SK-N-SH (cell line): ENCODE data around the gene MANSC4. TPM values are rescaled to one million over a fixed set of nuclear protein-coding genes. Genes with fewer than 3 reads are reported as not detected.

Experiments used
- CTCF ChIA-PET: fragments of 300-600, 350-600 bp; formaldehyde crosslinking; extraction: SDS; loops from one replicate; lab custom pipeline; 2021; lab: Yijun Ruan, JAX
- POLR2A ChIA-PET: fragments of 350-600 bp; sonication (Branson Sonifier 250); formaldehyde crosslinking; extraction: SDS; loops from one replicate; lab custom pipeline; 2020; ENCODE audit warnings: antibody characterized with exemption, inconsistent platforms; lab: Yijun Ruan, JAX
- DNase-seq: peaks from one replicate; pipeline ENCODE4 v3.0.0; 2012
- H2AFZ ChIP-seq: fragments of 200-600 bp; sonication (generic); 2 replicates; pipeline ENCODE4 v1.8.1; 2016; ENCODE audit warnings: antibody characterized with exemption, mild to moderate bottlenecking, low read depth
- H3F3A ChIP-seq: fragments of 200-600 bp; sonication (generic); replicated peaks from 2 replicates; pipeline ENCODE3; 2016; ENCODE audit warnings: antibody characterized with exemption, mild to moderate bottlenecking; ENCODE audit not compliant: insufficient read depth
- H3K27ac ChIP-seq, 2 experiments: fragments of 200-500 bp in 1 of 2; fragments of 200-600 bp in 1 of 2; sonication (Bioruptor generic) in 1 of 2; sonication (generic), shearing (Covaris generic) in 1 of 2; 2 replicates each; pipeline versions ENCODE4 v1.5.1 to v1.6.1; 2014 to 2016; ENCODE audit warnings: low read depth in 2 of 2, inconsistent platforms in 1 of 2, low read length in 1 of 2, mild to moderate bottlenecking in 1 of 2, mixed read lengths in 1 of 2
- H3K27me3 ChIP-seq: fragments of 200-600 bp; sonication (generic), shearing (Covaris generic); 2 replicates; pipeline ENCODE4 v1.6.1; 2016; ENCODE audit warnings: mixed run types; ENCODE audit not compliant: insufficient read depth
- H3K36me3 ChIP-seq, 2 experiments: fragments of 200-500 bp in 1 of 2; fragments of 200-600 bp in 1 of 2; sonication (Bioruptor generic) in 1 of 2; sonication (generic) in 1 of 2; replicated peaks in 1 of 2; 2 replicates each; pipeline versions ENCODE3 to v1.5.1; 2014 to 2016; ENCODE audit warnings: low read length in 1 of 2, mild to moderate bottlenecking in 1 of 2; ENCODE audit not compliant: insufficient read depth in 2 of 2, control insufficient read depth in 1 of 2
- H3K4me1 ChIP-seq, 2 experiments: fragments of 200-500 bp in 1 of 2; fragments of 200-600 bp in 1 of 2; sonication (Bioruptor generic) in 1 of 2; sonication (generic), shearing (Covaris generic) in 1 of 2; 2 replicates each; pipeline versions ENCODE4 v1.5.1 to v1.6.1; 2014 to 2016; ENCODE audit warnings: low read depth in 1 of 2, low read length in 1 of 2, mixed run types in 1 of 2; ENCODE audit not compliant: insufficient read depth in 2 of 2, control insufficient read depth in 1 of 2
- H3K4me2 ChIP-seq: fragments of 200-600 bp; sonication (generic), shearing (Covaris generic); 2 replicates; pipeline ENCODE4 v1.6.1; 2017; ENCODE audit warnings: mixed run types
- H3K4me3 ChIP-seq, 2 experiments: fragments of 200-500 bp in 1 of 2; fragments of 200-600 bp in 1 of 2; sonication (Bioruptor generic) in 1 of 2; sonication (generic), shearing (Covaris generic) in 1 of 2; 2 replicates each; pipeline versions ENCODE4 v1.5.1 to v1.8.1; 2014 to 2016; ENCODE audit warnings: low read depth in 2 of 2, inconsistent platforms in 1 of 2, low read length in 1 of 2, mild to moderate bottlenecking in 1 of 2, mixed read lengths in 1 of 2, moderate library complexity in 1 of 2
- H3K79me2 ChIP-seq: fragments of 200-600 bp; sonication (generic); 2 replicates; pipeline ENCODE4 v1.8.1; 2017; ENCODE audit warnings: mild to moderate bottlenecking; ENCODE audit not compliant: insufficient read depth
- H3K9ac ChIP-seq: fragments of 200-600 bp; sonication (generic); 2 replicates; pipeline ENCODE4 v1.6.1; 2017; ENCODE audit warnings: mixed run types
- H3K9me2 ChIP-seq: fragments of 200-600 bp; sonication (generic); 2 replicates; pipeline ENCODE4 v1.6.1; 2017; ENCODE audit warnings: mixed run types
- H3K9me3 ChIP-seq: fragments of 200-600 bp; sonication (generic); 2 replicates; pipeline ENCODE4 v1.6.1; 2017; ENCODE audit warnings: mixed run types, mild to moderate bottlenecking, moderate library complexity
- H4K20me1 ChIP-seq: fragments of 200-600 bp; sonication (generic); 2 replicates; pipeline ENCODE4 v1.6.1; 2017; ENCODE audit warnings: mild to moderate bottlenecking, mixed run types; ENCODE audit not compliant: insufficient read depth
- ELF1 ChIP-seq: IDR thresholded peaks from 2 replicates; pipeline ENCODE4 v1.4.0; 2012
- EZH2phosphoT487 ChIP-seq: fragments of 200-600 bp; sonication (generic); IDR thresholded peaks from 2 replicates; pipeline ENCODE4 v1.6.1; 2017; ENCODE audit warnings: low read depth, mixed run types, mild to moderate bottlenecking, antibody characterized with exemption, moderate library complexity, borderline replicate concordance
- GABPA ChIP-seq: IDR thresholded peaks from 2 replicates; pipeline ENCODE4 v1.4.0; 2012; ENCODE audit warnings: low read depth, mild to moderate bottlenecking
- MXI1 ChIP-seq: IDR thresholded peaks from 2 replicates; pipeline ENCODE4 v1.6.1; 2012; ENCODE audit warnings: mild to moderate bottlenecking, low read depth, low read length, improper control_type of control experiment
- NFIC ChIP-seq: IDR thresholded peaks from 2 replicates; pipeline ENCODE4 v1.4.0; 2012; ENCODE audit warnings: borderline replicate concordance
- NRF1 ChIP-seq: IDR thresholded peaks from 2 replicates; pipeline ENCODE4 v1.6.1; 2012; ENCODE audit warnings: low read depth, mild to moderate bottlenecking, low read length
- RCOR1 ChIP-seq: fragments of 150-350 bp; IDR thresholded peaks from 2 replicates; pipeline ENCODE4 v1.6.1; 2017; ENCODE audit warnings: antibody characterized with exemption, low read length
- RFX5 ChIP-seq: IDR thresholded peaks from 2 replicates; pipeline ENCODE4 v1.6.1; 2012; ENCODE audit warnings: mild to moderate bottlenecking, improper control_type of control experiment, low read length
- TCF12 ChIP-seq: IDR thresholded peaks from 2 replicates; pipeline ENCODE4 v1.4.0; 2012
- YY1 ChIP-seq: IDR thresholded peaks from 2 replicates; pipeline ENCODE4 v1.4.0; 2012; ENCODE audit warnings: low read depth, mild to moderate bottlenecking
- WGBS: methylation state at CpG from one replicate; pipeline ENCODE4 v1.1.6; 2017; ENCODE audit warnings: low lambda C conversion rate; 5-methylcytosine and 5-hydroxymethylcytosine counted together
- polyA plus RNA-seq, 3 experiments: library from polyadenylated mRNA; depleted of rRNA; stranded (reverse); fragments of >200 nt; gene quantifications; 2 replicates each; pipeline ENCODE4 v1.2.3, GENCODE V29; 2012
- TF ChIP-seq, protein P1 (sequence below): IDR thresholded peaks from 2 replicates; pipeline ENCODE4 v1.4.0; 2012; ENCODE audit warnings: low read depth
- TF ChIP-seq, protein P2 (sequence below): IDR thresholded peaks from 2 replicates; pipeline ENCODE4 v1.4.0; 2012; ENCODE audit warnings: low read depth, borderline replicate concordance
- TF ChIP-seq, protein P3 (sequence below): fragments of 150-350 bp; IDR thresholded peaks from 2 replicates; pipeline ENCODE4 v1.6.1; 2016; ENCODE audit warnings: mild to moderate bottlenecking, low read depth, low read length

MANSC4 gene
- polyA plus RNA-seq, 1 of the 3 experiments (the other 2 are of a cell fraction): not detected

- Histone ChIP-seq H3K9me3 (no peaks in the 10 kb centered on the region), H3K4me3 (no peak overlapping the region), H3K79me2 (no peaks in the 10 kb centered on the region), H3K27ac (peak overlapping the region in 1 of 2 experiments; percentile 41; a peak in 2 of 4 replicates), H3K36me3 (no peaks in the 10 kb centered on the region), H2AFZ (peak overlapping the region; percentile 81; the same call in 1 of the 2 replicates), H3K9ac (no peak overlapping the region), H3K9me2 (no peaks in the 10 kb centered on the region), H3F3A (peaks cover 16% of the 10 kb centered on the region), H3K4me1 (peaks cover 0 to 22% of the 10 kb centered on the region in 2 experiments; a peak in 2 of 4 replicates), H3K4me2 (no peak overlapping the region), H3K27me3 (no peaks in the 10 kb centered on the region), H4K20me1 (no peaks in the 10 kb centered on the region)
- 89% methylated on average over 3 of the region's 3 CpGs for WGBS
- ChIA-PET POLR2A (no interaction called here), CTCF (interaction anchor here (3.1 kb wide), 1 partner anchor 8 kb away, joined by 10 read pairs; the partner anchor contains the start of genes KLHL42 and MANSC4)
- no peak for TF ChIP-seq NFIC
- no peak for TF ChIP-seq NRF1
- TF ChIP-seq, protein P1, sequence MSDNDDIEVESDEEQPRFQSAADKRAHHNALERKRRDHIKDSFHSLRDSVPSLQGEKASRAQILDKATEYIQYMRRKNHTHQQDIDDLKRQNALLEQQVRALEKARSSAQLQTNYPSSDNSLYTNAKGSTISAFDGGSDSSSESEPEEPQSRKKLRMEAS: no peak
- TF ChIP-seq, protein P2, sequence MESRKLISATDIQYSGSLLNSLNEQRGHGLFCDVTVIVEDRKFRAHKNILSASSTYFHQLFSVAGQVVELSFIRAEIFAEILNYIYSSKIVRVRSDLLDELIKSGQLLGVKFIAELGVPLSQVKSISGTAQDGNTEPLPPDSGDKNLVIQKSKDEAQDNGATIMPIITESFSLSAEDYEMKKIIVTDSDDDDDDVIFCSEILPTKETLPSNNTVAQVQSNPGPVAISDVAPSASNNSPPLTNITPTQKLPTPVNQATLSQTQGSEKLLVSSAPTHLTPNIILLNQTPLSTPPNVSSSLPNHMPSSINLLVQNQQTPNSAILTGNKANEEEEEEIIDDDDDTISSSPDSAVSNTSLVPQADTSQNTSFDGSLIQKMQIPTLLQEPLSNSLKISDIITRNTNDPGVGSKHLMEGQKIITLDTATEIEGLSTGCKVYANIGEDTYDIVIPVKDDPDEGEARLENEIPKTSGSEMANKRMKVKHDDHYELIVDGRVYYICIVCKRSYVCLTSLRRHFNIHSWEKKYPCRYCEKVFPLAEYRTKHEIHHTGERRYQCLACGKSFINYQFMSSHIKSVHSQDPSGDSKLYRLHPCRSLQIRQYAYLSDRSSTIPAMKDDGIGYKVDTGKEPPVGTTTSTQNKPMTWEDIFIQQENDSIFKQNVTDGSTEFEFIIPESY: no peak
- TF ChIP-seq GABPA: no peak
- no peak for TF ChIP-seq TCF12
- no peak for TF ChIP-seq YY1
- TF ChIP-seq MXI1: no peak
- TF ChIP-seq, protein P3, sequence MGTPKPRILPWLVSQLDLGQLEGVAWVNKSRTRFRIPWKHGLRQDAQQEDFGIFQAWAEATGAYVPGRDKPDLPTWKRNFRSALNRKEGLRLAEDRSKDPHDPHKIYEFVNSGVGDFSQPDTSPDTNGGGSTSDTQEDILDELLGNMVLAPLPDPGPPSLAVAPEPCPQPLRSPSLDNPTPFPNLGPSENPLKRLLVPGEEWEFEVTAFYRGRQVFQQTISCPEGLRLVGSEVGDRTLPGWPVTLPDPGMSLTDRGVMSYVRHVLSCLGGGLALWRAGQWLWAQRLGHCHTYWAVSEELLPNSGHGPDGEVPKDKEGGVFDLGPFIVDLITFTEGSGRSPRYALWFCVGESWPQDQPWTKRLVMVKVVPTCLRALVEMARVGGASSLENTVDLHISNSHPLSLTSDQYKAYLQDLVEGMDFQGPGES: no peak
- TF ChIP-seq EZH2phosphoT487: no peak
- no peak for TF ChIP-seq RCOR1
- no peak for DNase-seq
Measured at GRCh38 chr12:27771481-27772327, 8.3 kb downstream of the MANSC4 start.

DNA sequence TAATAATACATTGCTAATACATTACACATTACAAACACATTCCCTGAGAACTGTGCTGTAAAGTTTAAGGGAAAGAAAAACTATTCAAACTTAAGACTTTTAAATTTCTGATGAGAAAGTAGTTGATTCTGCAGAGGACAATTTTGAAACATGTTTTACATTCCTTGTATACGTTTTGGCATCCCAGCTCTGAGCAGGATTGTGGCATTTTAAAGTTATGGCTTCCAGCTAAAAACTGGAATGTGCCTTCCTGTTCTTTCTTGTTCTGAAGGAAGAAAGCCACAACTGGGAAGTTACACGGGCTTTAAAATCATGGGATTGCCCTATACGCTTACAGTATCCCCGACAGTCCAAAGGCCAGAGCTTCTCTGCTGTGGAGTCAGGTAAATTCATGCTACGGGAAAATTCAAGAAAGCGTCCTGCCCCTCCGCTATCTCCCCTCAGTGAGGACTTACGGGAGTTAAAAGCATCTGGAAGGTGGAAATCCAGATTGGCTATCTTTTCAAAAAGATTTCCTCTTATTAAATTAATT is 10.8 kb downstream of the MANSC4 start:
- Histone ChIP-seq H2AFZ (no peak overlapping the region), H3K4me1 (peaks cover 0 to 22% of the 10 kb centered on the region in 2 experiments; a peak in 2 of 4 replicates), H4K20me1 (no peaks in the 10 kb centered on the region), H3K27me3 (no peaks in the 10 kb centered on the region), H3K4me2 (no peak overlapping the region), H3K36me3 (no peaks in the 10 kb centered on the region), H3F3A (peaks cover 15% of the 10 kb centered on the region), H3K9me3 (no peaks in the 10 kb centered on the region), H3K79me2 (no peaks in the 10 kb centered on the region), H3K9me2 (no peaks in the 10 kb centered on the region), H3K9ac (no peak overlapping the region), H3K27ac (no peak overlapping the region), H3K4me3 (no peak overlapping the region)
- no peak for DNase-seq
- ChIA-PET CTCF (interaction anchor here (1.1 to 3.1 kb wide), 3 partner anchors 11 to 52 kb away, joined by 3 to 10 read pairs (median 3); partner anchors contain the start of genes KLHL42 and MANSC4), POLR2A (interaction anchor here (1.2 kb wide), 1 partner anchor 10 kb away, joined by 3 read pairs; no protein-coding TSS in a partner anchor)
- no peak for TF ChIP-seq ELF1
- no peak for TF ChIP-seq RFX5
- TF ChIP-seq TCF12: no peak
- WGBS: 71% methylated on average over 8 of the region's 8 CpGs
